Upper lobe of left lung (tissue), 6 donors: ENCODE results near the gene S100A3. TPM values are rescaled to one million over a fixed set of nuclear protein-coding genes. Genes with fewer than 3 reads are reported as not detected.

Source experiments
- ATAC-seq, 2 donors: fragments of 200-7000 bp; cut with Tn5 transposase; one replicate each; pipeline ENCODE4 v1.9.1; 2022; ENCODE audit warnings: mild to moderate bottlenecking in 2 of 2, moderate library complexity in 2 of 2; ENCODE audit not compliant: low FRiP score in 2 of 2
- DNase-seq, 2 donors: peaks; one replicate each; pipeline ENCODE4 v3.0.0-alpha.2; 2019 to 2020
- H3K27ac ChIP-seq, 4 donors: fragments of 200-600 bp; sonication (generic); one replicate each; pipeline ENCODE4 v1.5.1; 2016 to 2019
- H3K27me3 ChIP-seq, 4 donors: fragments of 200-600 bp; sonication (generic); one replicate each; pipeline ENCODE4 v1.5.1; 2017 to 2019
- H3K36me3 ChIP-seq, 4 donors: fragments of 200-600 bp; sonication (generic); one replicate each; pipeline ENCODE4 v1.5.1; 2016 to 2019
- H3K4me1 ChIP-seq, 4 donors: fragments of 200-600 bp; sonication (generic); one replicate each; pipeline ENCODE4 v1.5.1; 2018 to 2019
- H3K4me3 ChIP-seq, 4 donors: fragments of 200-600 bp; sonication (generic); one replicate each; pipeline ENCODE4 v1.5.1; 2017 to 2019; ENCODE audit warnings: mild to moderate bottlenecking in 2 of 4, moderate library complexity in 1 of 4
- H3K9me3 ChIP-seq, 4 donors: fragments of 200-600 bp; sonication (generic); one replicate each; pipeline ENCODE4 v1.5.1; 2018 to 2019
- EP300 ChIP-seq, 4 donors: sonication (generic); formaldehyde crosslinking; IDR thresholded peaks; one replicate each; pipeline ENCODE4 v1.5.1; 2017; ENCODE audit warnings: antibody characterized with exemption in 4 of 4, control low read depth in 2 of 4
- POLR2A ChIP-seq, 4 donors: fragments of 450-650 bp; IDR thresholded peaks; one replicate each; pipeline ENCODE4 v1.5.1; 2016 to 2017; ENCODE audit warnings: antibody characterized with exemption in 4 of 4, mild to moderate bottlenecking in 2 of 4
- POLR2AphosphoS5 ChIP-seq, 2 donors: sonication (generic); formaldehyde crosslinking; IDR thresholded peaks; one replicate each; pipeline ENCODE4 v1.5.1; 2017; ENCODE audit warnings: antibody characterized with exemption in 2 of 2
- WGBS, 2 donors: methylation state at CpG; one replicate each; pipeline ENCODE4 v1.1.5; 2017 to 2018; 5-methylcytosine and 5-hydroxymethylcytosine counted together
- total RNA-seq, 6 donors: library from RNA; depleted of rRNA in 4 of 6; stranded (reverse); fragments of >200 nt in 4 of 6; gene quantifications; one replicate each; pipeline versions ENCODE4 v1.1.0 to v1.2.1, GENCODE V29; 2016 to 2021
- TF ChIP-seq, protein P1 (sequence below), 6 experiments: fragments of 450-650 bp in 4 of 6; fragments of 200-600 bp in 2 of 6; sonication (generic) in 2 of 6; IDR thresholded peaks; one replicate each; pipeline ENCODE4 v1.5.1; 2016 to 2019; ENCODE audit warnings: antibody characterized with exemption in 6 of 6
- donor health status: DM: no; HTN: no; CAD: no; lungs with moderate emphysema.
- donor health status: DM: no; HTN: yes; CAD: no; lungs with severe emphysema.

The S100A3 gene
- total RNA-seq, 6 donors from 2014 or later, result 2.0 to 4.4 (median 2.1) TPM; not detected in 1

DNA sequence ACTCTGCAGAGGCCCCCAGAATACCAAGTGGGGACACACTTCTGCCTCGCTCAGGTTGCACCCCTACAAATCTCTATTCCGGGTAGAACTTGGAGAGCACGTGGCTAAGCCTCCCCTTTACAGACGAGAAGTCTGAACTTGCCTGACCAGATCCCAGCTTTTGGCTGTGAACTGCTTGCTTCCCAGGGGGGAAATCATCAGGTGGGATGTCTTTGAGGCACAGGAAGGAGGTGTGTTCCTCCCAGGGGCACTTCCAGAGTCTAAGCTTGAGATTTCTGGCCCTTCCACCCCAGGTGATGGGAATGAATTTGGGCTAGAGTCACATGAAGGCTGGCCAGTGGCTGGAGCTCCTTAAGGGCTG is 1.3 kb upstream of the S100A3 start:
- Histone ChIP-seq H3K4me1 (peaks cover 58 to 88% (median 77%) of the 10 kb centered on the region in 4 donors), H3K27ac (peak overlapping the region; percentile 24 to 71 (median 68)), H3K36me3 (no peaks in the 10 kb centered on the region), H3K4me3 (no peak overlapping the region), H3K27me3 (no peaks in the 10 kb centered on the region), H3K9me3 (no peaks in the 10 kb centered on the region)
- WGBS, 2 donors, result 90 to 97% methylated on average over 4 of the region's 4 CpGs
- TF ChIP-seq POLR2A (IDR thresholded peaks at IDR 0.05) (no peak), POLR2AphosphoS5 (IDR thresholded peaks at IDR 0.05) (no peak), EP300 (IDR thresholded peaks at IDR 0.05) (no peak)
- TF ChIP-seq, protein P1, sequence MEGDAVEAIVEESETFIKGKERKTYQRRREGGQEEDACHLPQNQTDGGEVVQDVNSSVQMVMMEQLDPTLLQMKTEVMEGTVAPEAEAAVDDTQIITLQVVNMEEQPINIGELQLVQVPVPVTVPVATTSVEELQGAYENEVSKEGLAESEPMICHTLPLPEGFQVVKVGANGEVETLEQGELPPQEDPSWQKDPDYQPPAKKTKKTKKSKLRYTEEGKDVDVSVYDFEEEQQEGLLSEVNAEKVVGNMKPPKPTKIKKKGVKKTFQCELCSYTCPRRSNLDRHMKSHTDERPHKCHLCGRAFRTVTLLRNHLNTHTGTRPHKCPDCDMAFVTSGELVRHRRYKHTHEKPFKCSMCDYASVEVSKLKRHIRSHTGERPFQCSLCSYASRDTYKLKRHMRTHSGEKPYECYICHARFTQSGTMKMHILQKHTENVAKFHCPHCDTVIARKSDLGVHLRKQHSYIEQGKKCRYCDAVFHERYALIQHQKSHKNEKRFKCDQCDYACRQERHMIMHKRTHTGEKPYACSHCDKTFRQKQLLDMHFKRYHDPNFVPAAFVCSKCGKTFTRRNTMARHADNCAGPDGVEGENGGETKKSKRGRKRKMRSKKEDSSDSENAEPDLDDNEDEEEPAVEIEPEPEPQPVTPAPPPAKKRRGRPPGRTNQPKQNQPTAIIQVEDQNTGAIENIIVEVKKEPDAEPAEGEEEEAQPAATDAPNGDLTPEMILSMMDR (IDR thresholded peaks at IDR 0.05), result no peak
- no peak for ATAC-seq
- no peak for DNase-seq

DNA sequence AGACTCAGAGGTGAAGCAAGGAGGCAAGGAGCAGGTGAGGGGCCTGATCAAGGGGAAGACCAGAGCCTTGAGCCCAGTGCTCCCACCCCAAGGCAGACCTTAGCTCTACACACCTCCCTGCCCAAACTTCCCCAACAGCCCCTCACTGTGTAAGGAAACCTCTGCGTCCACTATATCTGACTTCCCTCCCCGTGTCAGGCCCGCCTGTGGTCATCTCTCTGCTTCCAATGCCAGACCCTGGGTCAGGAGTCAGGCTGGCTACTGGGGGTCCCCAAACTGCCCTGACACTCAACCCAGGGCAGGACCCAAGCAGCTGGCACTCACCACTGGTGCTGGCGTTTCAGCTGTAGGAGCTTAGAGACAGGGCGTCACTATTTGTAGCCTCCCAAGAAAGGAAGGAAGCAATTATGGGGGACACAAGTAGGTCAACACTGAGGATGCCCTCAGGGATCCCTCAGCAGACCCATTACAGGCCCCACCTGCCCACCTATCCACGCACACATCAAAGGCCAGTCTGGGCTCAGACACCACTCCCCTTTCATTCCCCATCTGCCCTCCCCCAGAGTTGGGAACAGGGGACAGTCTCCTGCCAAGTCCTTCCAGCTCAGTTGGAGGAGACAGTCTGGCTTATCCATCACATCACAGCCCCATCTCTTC is 811 bp upstream of the S100A3 start:
- 84 to 85% methylated on average over 6 of the region's 6 CpGs for WGBS, 2 donors
- H3K4me1 ChIP-seq, result peaks cover 63 to 92% (median 80%) of the 10 kb centered on the region in 4 donors
- DNase-seq, result no peak

DNA sequence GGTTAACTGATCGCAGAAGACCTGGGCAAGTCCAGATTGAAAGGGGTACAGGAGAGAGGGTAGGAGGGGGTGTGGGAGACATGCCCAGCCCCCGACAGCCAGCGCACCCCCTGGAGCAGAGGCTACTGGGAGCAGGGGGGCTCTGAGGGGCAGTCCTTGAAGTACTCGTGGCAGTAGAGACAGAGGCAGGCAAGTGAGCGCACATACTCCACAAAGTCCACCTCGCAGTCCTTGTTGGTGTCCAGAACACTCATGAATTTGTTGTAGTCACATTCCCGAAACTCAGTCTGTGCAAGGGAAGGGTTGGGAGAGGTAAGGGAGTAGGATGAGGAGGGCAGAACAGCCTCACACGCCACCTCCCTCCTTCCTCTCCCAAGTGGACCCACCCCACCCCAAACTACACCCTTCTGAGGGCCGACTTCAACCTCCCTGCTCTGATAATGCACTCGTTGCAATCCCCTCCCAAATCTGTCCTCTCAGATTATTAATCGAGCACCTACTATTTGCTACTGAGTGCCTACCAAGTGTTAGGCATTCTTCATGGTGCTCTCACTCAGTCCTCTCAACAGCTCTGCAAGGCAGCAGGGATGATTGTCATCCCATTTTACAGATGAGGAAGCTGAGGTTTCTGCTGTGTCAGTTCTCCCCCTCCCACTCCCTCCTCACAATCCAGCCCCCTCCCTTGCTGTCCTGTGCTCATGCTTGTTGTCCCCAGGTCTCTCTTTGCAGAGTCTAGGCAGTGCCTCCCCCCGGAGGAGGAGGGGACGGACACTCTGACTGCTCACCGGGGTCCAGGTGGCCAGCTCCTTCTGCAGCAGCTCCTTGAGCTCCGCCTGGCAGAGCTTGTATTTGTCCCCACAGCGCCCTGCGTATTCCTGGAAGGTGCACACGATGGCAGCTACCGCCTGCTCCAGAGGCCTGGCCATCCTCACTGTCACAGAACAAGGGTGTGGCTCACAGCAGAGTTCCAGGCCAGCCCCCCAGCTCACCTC is 1.2 kb downstream of the S100A3 start:
- H3K4me3 ChIP-seq, result no peak overlapping the region
- no peak for TF ChIP-seq POLR2AphosphoS5 (IDR thresholded peaks at IDR 0.05)
- TF ChIP-seq POLR2A (IDR thresholded peaks at IDR 0.05), result no peak
- TF ChIP-seq, protein P1 (IDR thresholded peaks at IDR 0.05), result no peak
- TF ChIP-seq EP300 (IDR thresholded peaks at IDR 0.05), result no peak
- peak overlapping the region in 3 of 4 donors; percentile 22 to 88 (median 67) for H3K27ac ChIP-seq
- H3K36me3 ChIP-seq, result peaks cover 0 to 15% (median 2%) of the 10 kb centered on the region in 4 donors
- DNase-seq (peak in 1 of 2 donors; percentile 19), ATAC-seq (no peak)
- H3K27me3 ChIP-seq, result no peaks in the 10 kb centered on the region
- H3K4me1 ChIP-seq, result peaks cover 68 to 95% (median 82%) of the 10 kb centered on the region in 4 donors
- no peaks in the 10 kb centered on the region for H3K9me3 ChIP-seq
- 81 to 84% methylated on average over 15 to 19 of the region's 19 CpGs for WGBS, 2 donors

More for the DNA sequence above, 811 bp upstream of the S100A3 start:
- Histone ChIP-seq H3K36me3 (no peaks in the 10 kb centered on the region), H3K27me3 (no peaks in the 10 kb centered on the region), H3K9me3 (no peaks in the 10 kb centered on the region), H3K27ac (peak overlapping the region; percentile 56 to 71 (median 68)), H3K4me3 (no peak overlapping the region)
- TF ChIP-seq EP300 (IDR thresholded peaks at IDR 0.05), result no peak
- TF ChIP-seq POLR2A (IDR thresholded peaks at IDR 0.05), result no peak
- TF ChIP-seq, protein P1 (IDR thresholded peaks at IDR 0.05), result no peak
- TF ChIP-seq POLR2AphosphoS5 (IDR thresholded peaks at IDR 0.05), result no peak
- ATAC-seq, result no peak

DNA sequence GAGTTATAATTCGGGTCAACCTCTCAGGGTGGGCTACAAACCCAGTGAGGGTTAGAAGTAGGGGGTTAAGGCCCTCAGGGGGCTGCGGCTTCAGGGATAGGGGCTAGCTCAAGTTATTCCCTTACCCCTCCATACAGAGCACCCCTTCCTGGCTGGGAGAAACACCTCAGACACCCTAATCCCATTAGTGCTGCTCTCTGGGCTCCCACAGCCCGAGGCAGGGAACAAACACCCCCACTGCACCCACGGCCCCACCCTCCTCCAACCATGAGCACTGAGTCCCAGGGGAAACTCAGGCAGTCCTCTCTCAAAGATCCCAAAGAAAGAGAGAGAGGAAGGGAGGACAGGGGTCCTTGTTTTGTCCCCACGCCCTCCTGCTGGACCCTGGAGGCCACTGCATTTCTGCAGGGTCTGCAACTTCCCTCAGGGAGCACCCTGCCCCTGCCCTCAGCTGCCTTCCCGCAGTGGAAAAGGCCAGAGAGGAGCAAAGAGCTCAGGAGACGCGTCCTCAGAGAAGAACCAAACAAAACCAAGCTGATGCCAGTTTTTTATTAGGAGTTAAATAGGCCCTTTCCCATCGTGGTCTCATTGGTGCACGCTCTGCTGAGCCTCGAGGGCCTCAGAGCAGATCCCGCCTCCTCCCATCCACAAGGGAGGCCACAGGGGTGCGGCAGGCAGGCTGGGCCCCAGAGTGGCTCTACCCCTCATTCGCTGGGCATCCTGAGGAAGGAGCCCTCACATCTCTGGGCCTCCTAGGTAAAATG is 2.1 kb downstream of the S100A3 start:
- Histone ChIP-seq H3K27me3 (no peaks in the 10 kb centered on the region), H3K36me3 (peaks cover 0 to 16% (median 2%) of the 10 kb centered on the region in 4 donors), H3K27ac (peak overlapping the region in 3 of 4 donors; percentile 22 to 94 (median 88)), H3K4me3 (no peak overlapping the region), H3K9me3 (no peaks in the 10 kb centered on the region), H3K4me1 (peaks cover 77 to 97% (median 86%) of the 10 kb centered on the region in 4 donors)
- no peak for ATAC-seq
- TF ChIP-seq, protein P1 (IDR thresholded peaks at IDR 0.05), result no peak
- no peak for TF ChIP-seq EP300 (IDR thresholded peaks at IDR 0.05)
- DNase-seq, result peak in 1 of 2 donors; percentile 15
- 81 to 85% methylated on average over 12 to 14 of the region's 14 CpGs for WGBS, 2 donors
